A204.1 (cell line): ENCODE data around the gene REXO2.

ENCODE experiments used
- FAIRE-seq: peaks from 2 replicates; lab custom pipeline; 2012; peaks lifted over from hg19 to GRCh38; lab: Jason Lieb, UNC

The REXO2 gene

DNA sequence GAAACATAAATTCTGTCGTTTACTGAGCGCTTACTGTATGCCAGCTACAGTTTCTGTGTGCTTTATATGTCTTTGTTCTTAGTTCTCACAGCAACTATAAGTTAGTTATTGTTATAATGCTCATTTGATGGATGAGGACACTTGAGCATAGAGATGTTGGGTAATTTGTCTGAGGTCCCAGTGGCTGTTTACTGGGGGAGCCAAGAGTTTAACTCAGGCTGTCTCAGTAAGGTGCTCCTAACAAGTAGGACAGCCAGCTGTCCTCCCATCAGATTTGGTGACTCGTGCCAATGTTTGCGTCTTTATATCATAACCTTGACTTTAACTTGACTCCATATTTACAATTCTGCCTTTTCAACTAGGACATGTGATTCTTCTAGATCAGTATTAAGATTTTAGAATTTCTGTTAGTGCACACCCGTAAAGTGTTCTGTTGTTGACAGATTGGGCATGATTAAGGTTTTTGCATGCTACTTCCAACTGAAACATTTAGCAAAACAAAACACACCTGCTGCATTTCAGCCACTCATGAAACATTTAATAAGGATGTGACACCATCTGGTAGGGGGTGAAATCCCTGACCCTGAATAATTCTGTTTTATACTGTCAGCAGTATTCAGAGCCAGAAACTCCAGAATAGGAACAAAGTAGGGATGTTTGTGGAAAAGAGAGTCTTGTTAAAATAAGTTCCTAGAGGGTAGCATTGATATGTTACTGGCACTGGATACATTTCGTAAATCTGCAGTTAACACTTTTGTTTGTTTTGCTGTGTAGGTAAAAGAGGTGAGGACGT, 1.9 kb downstream of the REXO2 start:
- no peak for FAIRE-seq

DNA sequence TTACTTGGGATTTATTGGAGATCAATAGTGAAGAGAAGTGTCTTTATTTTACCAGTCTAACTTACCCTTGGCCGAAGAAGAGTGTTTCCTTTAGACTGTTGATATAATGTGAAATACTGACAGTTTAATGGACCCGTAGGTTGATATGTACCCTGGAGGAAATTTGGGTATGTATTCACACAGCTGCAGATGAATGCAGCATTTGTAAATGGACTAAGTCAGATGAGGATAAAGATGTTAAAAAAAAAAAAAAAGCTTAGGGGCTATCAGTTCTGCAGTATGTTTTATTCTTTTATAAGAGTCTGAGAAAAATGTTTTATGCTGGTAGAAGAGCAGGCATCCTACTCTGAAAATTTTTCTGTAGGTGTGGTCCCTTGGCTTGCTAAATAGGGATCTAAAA, 2.7 kb downstream of the REXO2 start:
- no peak for FAIRE-seq

DNA sequence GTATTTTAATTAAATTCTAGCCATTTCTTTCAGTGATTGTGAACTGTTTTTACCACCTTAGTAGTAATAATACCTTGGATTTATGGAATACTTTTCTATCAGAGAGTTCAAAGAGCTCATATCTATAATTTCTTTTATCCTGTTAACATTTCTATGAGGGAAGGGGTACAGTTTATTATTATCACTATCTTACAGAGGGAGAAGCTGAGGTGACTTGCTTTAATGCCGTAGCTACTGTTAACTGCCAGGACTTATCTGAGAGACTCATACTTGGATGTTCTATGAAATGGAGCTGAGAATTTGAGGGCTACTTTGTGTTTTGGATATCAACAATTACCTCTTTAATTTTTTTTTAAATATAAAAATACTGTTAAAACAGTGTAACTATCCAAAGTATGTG, 3.3 kb downstream of the REXO2 start:
- FAIRE-seq: no peak

DNA sequence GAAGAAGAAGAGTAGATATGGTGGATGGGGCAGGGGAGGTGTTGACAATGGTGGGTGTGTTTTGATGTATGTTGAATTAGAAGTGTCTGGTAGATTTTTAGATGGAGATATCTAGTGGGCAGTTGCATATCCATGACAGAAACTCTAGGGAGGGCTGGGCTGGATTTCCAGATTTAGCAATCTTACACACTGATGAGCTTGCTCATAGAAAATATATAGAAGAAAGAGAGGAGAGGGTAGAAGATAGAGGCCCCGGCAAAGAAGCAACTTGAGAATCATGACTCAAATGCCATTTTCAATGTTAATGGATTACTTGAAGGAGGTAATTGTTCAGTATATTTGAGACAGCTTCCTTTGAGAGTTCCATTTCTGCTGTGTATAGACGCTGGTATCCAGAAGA, 8.2 kb downstream of the REXO2 start:
- no peak for FAIRE-seq

DNA sequence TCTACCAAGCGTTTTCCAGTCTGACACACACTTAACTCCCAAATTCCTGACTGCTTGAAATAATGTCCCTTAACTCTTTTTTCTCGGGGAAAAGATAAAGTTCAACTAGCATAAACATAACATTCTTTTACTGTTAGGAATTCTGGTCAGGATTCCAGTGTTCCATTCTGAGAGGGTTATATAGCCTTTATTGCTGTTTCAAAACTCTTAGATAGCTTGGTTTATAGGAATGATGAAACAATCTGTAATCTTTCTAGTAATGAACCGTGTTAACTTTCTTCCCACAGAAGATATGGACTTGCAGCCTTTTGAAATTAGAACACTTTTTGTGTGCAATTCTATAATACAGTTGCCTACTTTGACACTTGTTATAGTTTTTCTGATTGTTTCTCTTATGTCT, 8.6 kb downstream of the REXO2 start:
- FAIRE-seq: no peak

DNA sequence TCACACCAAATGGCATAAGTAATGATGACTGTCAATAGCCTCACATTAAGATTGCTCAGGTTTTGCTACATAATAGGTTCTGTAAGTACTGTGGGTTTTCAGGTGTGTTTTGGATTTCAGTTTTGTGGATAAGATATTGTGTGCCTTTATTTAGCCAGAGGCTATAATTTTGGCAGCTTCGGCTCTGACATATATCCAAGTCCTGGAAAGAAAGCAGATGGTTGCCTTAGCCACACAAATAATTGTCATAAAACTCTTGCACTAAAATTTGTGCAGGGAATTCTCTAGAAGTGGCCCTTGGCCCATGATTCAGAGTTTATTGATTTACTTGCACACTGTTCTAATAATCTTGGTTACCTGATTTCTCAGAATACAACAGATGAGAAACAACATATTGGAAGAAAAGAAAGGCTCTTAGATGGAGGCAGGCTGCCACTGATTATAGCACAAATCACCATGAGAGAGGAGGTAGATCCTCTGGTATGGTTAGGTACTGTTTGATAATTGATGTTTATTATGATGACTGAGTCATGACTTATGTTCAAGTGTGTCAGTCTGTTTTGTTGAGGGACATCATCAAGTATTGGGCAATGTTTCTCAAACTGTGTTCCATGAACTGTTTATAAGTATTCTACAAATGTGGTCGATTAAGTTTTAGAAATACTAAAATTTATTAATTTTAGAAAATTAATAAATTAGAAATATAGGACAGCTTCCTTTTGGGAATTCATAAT, 9.6 kb downstream of the REXO2 start:
- no peak for FAIRE-seq

DNA sequence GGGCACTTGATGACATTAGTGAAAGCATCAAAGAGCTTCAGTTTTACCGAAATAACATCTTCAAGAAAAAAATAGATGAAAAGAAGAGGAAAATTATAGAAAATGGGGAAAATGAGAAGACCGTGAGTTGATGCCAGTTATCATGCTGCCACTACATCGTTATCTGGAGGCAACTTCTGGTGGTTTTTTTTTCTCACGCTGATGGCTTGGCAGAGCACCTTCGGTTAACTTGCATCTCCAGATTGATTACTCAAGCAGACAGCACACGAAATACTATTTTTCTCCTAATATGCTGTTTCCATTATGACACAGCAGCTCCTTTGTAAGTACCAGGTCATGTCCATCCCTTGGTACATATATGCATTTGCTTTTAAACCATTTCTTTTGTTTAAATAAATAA, 10.6 kb downstream of the REXO2 start:
- FAIRE-seq: no peak

DNA sequence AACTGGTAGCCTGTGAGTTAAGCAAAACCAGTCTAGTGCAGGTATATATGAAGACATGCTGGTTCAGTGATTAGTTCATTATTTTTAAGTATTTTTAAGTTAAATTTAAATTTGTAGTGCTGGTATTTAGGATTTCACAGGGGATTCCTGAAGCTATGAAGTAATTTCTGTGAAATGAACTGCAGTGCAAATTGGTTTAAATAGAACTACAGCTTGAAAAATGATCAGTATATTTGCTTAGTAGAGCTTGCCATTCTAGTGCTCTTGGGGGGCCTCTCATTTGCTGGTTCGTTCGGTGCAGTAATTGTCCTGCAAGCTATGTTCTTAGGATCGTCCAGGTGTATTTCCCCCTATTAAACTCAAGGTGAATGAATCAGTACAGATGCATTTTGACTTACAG, 13.1 kb downstream of the REXO2 start:
- FAIRE-seq: no peak

DNA sequence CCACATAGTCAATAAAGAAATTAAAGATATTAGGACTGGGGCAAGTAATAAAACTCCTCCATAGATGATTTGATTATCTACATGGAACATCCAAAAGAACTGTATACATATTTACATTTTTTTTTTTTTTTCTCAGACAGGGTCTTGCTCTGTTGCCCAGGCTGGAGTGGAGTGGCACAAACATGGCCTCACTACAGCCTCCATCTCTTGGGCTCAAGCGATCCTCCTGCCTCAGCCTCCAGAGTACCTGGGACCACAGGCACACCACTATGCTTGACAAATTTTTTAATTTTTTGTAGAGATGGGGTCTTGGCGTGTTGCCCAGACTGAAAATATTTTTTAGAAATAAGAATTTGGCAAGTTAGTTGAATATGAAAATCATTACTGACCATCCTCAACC, 24.7 kb downstream of the REXO2 start:
- no peak for FAIRE-seq

DNA sequence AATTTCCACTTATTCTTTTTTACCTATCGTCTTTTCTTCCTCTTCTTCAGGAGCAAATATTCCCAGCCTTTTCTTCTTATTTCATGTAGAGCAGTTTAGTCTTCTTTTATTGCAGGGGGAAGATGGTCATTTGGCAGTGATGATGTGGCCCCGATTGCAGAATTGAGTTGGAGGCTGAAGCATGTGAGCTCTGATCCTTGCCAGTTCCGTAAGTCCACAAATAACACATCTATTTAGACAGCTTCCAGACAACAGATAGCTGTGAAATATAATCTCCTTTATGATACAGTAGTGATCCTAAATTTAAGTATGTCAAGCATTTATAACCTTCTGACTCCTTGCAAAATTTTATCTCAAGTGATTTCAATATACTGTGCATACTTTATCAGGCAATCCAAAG, 27.5 kb downstream of the REXO2 start:
- no peak for FAIRE-seq

DNA sequence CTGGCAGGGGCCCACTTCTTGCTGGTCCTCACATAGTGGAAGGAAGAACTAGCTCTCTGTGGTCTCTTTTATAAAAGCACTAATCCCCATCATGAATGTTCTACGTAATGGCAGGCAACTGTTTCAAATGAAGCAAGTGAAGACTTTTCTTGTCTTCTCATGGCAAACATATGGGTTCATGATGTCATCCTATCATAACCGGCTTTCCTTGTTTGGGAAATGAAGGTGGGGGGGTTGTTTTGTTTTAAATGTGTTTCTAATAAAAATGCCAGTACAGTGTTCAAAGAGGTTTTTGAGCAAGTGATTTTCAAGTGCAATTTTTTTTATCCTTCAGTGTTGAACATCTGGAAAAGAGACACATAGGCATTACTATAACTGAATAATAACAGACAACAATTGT, 33.4 kb downstream of the REXO2 start:
- no peak for FAIRE-seq

DNA sequence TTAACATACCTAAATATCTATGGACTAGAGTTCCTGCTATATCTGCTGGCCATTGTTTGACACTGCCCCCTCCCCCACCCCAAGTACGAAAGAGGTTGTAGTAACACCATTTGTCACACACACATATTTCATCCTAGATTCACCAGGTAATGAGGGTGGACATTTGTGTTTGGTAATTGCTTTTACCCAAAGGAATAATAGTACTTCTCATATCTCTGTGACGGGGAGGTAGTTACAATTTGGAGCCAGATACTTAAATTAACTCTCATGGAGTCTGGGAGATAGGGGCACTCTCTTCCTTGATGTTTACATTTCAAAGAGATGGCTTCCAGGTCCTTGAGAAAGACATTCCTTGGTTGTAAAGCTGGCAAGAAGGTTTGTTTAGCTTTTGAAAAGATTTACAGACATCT, 38.7 kb downstream of the REXO2 start:
- FAIRE-seq: no peak

DNA sequence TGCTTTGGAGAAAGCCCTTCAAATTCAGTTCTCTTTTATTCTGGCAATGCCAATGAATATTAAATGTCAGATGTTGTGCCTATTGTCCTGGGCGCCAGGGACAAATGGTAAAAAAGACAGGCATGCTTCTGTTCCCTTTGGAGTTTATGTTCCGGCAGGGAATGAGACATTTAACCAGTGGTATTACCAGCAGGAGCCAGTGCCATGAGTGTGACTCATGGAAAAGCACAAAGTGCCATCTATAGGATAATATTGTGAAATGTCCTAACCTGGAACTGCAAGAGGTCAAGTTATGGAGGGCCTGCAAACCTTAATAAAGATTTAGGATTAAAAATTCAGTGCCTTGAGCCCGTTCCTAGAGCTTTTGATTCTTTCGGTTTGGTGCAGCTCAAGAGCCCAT, 39.5 kb downstream of the REXO2 start:
- no peak for FAIRE-seq

DNA sequence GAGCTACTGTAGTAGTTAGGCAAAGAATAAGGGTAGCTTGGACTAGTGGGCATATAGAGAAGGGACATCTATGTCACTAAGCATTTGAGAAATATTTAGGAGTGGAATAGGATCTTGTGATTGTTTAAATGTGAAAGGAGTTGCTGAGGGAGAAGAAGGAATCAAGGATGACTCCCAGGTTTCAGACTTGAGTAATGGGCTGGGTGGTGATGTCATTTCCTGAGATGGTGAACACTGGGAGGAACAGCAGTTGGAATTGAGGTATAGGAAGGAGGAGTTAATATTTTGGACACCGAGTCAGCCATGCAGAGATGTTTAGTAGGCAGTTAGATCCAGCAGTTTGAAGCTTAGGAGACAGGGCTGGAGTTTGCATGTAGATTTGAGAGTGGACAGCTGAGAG, 40.1 kb downstream of the REXO2 start:
- FAIRE-seq: no peak

DNA sequence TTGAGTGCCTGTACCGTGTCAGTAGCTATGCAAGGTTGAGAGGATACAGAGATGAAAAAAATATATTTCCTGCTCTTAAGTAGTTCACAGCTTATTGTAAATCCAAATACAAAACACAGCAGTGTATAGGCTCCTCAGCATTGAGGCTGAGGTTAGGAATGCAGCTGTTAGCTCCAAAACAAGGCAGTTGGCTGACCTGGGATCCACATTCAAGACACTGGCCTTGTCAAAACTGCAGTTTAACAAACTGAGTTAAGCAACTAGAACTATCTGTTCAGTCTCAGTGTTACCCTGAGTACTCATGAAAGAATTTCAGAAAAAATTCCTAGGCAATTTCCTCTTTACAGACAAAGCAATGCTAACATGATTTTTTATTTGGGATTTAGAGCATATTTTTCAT, 42.8 kb downstream of the REXO2 start:
- no peak for FAIRE-seq

DNA sequence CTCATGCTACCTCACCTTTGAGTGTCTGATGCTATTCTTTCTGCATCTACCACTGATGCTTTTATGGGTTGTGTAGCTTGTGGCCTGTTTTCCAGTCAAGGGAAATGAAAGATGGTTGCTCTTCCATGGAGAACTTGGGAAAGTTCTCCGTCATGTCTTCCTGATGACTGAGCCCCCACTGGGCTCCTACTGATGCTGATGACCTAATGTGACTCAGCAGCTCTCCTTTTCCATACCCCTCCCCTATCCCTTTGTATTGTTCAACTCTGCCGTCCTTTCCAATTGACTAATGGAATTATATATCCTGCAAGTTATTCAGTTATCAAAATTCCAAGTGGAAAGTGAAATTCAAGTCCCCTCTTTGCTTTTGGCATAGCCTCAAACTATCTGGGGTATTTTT, 44.7 kb downstream of the REXO2 start:
- no peak for FAIRE-seq

DNA sequence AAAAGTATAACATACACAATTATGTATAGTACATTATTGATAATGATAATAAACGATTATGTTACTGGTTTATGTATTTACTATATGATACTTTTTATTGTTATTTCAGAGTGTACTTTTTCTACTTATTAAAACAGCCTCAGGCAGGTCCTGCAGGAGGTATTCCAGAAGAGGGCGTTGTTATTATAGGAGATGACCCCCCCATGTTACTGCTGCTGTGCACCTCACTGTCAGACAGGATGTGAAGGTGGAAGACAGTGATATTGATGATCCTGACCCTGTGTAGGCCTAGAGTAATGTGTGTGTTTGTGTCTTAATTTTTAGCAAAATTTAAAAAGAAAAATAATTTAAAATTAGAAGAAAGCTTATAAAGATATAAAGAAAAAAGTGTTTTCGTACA, 57.6 kb downstream of the REXO2 start:
- no peak for FAIRE-seq

DNA sequence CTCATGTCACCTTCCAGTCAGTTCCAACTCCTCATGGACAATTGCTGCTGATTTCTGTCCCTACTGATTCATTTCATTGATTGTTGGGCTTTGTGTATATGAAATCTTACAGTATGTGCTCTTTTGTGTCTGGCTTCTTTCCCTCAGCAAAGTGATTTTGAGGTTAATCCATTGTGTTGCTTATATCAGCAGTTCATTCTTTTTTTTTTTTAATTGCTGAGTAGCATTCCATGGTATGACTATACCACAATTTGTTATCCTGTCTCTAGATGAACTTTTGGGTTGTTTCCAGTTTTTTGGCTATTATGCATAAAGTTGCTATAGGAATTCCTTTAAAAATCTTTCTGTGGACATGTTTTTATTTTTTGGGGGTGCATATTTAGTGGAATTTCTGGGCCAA, 60.5 kb downstream of the REXO2 start:
- FAIRE-seq: no peak
